NCI-H1436 (cell line): ENCODE data around the gene SH3BP5.
A peak's percentile ranks its signal among the peaks of the same experiment; 100 is the strongest.

Experiments used
- DNase-seq: peaks from one replicate; lab custom pipeline; 2025; lab: John Stamatoyannopoulos, UW

The SH3BP5 gene

DNA sequence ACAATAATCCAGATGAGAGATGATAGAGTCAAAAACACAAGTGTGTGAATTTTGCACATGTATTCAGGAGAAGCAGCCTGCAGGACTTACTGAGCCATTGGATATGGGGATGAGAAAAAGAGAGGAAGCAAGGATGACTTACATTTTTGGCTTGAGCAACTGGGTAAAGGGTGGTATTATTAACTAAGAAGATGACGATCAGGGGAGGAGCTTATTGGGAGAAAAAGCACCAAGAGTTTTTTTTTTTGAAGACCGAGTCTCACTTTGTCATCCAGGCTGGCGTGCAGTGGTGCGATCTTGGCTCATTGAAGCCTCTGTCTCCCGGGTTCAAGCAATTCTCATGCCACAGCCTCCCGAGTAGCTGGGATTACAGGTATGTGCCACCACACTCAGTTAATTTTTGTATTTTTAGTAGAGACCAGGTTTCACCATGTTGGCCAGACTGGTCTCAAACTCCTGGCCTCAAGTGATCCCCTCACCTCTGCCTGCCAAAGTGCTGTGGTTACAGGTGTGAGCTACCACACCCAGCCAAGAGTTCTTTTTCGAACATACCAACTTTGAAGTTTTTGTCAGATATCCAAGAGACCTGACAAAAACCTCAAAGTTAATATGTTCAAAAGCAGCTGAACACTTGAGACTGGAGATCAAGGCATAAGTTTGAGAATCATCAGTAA is 14.8 kb upstream of the SH3BP5 start:
- DNase-seq, result no peak

DNA sequence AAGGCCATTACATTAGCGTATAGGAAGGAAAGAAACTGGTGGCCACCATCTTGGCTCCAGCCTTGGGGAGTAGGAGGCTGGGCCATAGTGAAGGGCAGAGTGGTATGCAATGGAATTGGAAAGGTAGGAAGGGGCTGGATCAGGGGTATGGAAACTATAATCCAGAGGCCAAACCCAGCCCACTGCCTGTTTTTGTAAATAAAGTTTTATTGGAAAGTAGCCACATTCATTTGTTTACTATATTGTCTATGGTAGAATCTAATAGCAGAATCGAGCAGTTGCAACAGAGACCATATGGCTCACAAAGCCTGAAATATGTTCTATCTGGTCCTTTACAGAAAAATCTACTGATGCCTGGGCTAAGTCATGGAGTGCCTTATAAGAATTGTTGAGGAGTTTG is 14.1 kb upstream of the SH3BP5 start:
- no peak for DNase-seq

DNA sequence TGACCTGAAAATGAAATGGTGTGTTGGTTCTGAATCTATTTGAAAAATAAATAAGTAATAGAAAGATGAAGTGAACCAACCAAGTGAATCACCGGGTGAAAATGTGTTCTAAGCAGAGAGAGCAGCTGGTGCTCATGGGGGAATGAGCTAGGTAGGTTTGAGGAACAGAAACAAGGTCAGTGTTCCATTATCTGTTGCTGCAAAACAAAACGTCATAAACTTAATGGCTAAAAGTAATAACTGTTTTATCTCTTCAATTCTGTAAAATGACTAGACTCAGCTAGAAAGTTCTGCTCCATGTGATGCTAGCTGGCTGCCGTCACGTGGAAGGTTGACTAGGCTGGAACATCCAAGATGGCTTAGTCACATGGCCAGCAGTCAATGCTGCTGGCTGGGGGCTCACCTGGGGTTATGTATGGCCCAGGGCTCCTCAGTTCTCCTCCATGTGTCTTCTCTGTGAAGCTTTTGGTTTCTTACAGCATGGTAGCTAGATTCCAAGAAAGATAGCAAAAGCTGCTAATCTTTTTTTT is 13.3 kb upstream of the SH3BP5 start:
- DNase-seq, result no peak

DNA sequence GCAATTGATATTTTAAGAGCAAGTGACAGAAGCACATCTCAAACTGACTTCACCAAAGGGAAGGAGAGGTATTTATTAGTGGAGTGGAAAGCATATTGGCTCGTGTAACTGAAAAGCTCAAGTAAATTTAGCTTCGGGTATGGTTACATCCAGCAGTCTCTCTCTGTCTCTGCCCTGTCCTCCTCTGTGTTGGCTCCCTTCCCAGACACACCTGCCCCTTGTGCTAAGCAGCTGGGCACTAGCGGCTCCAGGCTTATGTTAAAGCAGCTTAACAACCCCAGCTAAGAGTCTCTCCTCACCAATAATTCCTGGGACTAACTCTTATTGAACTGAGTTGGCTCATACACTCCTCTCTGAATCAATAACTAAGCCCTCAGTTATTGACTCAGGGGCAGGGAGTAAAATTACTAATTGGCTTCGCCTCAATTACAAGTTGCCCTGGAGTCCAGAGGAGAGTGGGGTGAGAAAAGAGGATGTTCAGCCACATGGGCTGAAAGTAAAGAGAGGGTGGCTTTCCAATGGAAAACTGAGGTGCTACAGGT is 12.8 kb upstream of the SH3BP5 start:
- DNase-seq, result no peak

DNA sequence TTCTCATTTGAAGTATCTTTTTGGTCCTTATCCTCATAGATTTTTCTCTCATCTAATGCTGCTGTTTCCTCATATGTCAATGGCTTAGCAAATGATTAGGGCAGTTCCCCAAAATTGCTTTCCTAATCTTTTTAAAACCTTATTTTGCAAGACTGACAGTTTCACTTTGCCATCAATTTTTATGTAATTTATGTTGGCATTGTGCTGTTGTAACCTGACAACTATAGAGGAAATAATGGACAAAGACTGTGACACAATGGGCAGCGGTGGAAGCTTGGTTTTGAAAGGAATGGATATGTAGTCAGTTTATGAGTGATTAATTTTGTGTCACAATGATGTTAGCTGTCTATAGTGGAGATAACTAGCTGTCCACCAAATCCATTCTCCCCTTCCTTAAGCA is 10.6 kb upstream of the SH3BP5 start:
- no peak for DNase-seq

DNA sequence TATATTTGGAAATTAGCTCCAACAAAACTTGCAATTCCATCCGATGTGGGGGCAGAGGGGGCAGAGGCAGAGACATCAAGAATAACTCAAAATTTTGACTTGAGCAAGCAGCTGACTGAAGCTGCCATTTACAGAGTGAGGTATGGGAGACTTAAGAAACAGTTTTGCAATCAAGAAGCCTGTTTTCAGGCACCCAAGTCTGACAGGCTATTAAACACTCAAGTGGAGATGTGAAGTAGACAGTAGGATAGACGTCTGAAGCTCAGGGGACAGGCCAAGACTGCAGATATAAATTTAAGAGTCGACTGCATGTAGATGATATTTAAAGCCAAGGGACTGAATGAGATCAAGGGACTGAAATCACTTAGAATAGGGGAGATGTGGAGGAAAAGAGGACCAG is 9.9 kb upstream of the SH3BP5 start:
- DNase-seq, result no peak

DNA sequence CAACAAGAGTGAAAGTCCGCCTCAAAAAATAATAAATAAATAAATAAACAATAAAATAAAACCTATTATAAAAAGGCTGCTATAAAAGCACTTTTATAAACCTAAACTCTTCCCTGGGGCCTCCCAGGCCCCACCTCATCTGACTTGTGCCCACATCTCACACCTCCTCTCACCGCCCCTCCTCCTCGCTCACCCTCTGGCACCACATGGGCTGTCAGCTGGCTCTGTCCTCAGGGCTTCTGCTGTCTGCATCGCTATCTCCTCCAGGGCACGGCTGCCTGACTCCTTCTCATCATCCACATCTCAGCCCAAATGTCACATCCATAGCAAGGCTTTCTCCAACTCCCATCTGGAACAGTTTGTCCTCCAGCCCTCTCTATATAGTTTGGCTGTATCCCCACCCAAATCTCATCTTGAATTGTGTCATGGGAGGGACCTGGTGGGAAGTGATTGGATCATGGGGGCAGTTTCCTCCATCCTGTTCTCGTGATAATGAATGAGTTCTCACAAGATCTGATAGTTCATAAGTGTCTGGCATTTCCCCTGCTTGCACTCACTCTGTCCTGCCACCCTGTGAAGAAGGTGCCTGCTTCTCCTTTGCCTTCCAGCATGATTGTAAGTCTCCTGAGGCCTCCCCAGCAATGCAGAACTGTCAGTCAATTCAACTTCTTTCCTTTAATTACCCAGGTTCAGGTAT is 8.8 kb upstream of the SH3BP5 start:
- no peak for DNase-seq

DNA sequence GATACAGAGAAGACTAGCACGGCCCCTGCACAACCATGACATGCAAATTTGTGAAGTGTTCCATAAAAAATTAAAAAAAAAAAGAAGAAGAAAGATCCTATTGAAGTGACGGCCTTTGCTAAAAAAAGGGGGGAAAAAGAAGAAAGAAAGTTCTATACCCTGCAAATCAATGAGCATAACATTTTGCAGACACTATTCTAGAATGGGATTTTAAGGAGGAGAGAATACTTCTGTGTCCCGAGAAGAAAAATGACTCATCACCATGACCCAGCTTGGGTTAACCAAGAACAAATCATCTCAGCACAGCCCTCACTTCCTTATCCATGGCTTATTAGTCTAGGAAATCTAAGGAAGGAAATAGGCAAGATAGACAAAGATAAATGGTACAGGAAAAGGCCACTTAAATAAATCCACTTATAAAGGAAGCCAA is 7.4 kb upstream of the SH3BP5 start:
- DNase-seq, result no peak

DNA sequence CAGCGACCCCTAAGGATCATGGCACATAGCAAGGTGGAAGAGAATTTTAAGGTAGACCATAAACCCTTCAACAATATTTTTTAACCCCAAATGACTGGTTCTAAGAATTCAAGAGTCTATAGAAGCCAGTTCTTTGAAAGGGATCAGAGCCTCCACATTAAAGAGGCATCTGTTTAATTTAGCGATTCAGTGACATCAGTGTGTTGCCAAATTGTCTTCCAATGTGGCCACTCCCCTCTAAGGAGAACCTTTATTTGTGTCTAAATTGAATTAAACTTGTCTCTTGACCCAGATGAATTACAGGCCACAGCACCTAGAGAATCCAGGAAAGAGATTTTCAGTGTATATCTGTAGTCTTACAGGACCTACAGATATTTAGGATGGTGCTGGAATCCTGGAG is 6.6 kb upstream of the SH3BP5 start:
- DNase-seq, result no peak

DNA sequence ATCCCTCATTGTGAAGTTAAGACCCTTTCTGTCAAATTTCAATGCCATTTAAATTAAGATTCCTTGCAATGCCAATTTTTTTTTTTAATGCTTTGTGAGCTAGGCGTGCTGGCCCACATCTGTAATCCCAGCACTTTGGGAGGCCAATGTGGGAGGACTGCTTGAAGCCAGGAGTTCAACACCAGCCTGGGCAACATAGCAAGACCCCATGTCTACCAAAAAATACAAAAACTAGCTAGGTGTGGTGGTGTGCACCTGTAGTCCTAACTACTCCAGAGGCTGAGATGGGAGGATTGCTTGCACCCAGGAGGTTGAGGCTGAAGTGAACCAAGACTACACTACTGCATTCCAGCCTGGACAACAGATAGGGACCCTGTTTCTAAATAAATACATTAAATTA is 5.6 kb upstream of the SH3BP5 start:
- DNase-seq, result no peak

DNA sequence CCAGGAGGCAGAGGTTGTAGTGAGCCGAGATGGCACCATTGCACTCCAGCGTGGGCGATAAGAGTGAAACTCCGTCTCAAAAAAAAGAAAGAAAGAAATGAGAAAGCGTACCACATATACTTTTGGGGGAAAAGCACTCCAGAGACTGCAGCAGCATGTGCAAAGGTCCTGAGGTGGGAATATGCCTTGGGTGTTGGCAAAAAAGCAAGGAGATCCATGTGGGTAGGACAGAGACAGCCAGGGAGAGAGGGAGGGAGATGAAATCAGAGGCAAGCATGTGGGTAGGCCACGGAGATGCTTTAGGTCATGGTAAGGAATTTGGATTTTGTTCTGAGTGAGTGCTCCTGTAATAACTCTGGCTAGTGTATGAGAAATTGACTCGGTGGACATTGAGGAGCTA is 3.7 kb upstream of the SH3BP5 start:
- DNase-seq, result no peak

DNA sequence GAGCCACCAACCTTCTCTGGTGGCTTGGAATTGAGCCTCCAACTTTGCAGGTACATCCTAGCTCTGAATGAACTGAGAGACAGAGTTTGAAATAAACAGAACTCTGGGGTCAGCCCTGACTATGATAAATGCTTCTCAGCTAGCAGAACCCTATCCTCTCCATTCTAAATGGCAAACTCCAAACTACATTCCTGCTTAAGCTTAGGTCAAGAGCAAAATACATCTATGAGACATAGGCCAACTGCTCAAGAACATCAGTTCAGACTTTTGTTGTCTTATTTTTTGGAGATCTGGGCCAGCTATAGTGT is 1.5 kb upstream of the SH3BP5 start:
- DNase-seq, result no peak

DNA sequence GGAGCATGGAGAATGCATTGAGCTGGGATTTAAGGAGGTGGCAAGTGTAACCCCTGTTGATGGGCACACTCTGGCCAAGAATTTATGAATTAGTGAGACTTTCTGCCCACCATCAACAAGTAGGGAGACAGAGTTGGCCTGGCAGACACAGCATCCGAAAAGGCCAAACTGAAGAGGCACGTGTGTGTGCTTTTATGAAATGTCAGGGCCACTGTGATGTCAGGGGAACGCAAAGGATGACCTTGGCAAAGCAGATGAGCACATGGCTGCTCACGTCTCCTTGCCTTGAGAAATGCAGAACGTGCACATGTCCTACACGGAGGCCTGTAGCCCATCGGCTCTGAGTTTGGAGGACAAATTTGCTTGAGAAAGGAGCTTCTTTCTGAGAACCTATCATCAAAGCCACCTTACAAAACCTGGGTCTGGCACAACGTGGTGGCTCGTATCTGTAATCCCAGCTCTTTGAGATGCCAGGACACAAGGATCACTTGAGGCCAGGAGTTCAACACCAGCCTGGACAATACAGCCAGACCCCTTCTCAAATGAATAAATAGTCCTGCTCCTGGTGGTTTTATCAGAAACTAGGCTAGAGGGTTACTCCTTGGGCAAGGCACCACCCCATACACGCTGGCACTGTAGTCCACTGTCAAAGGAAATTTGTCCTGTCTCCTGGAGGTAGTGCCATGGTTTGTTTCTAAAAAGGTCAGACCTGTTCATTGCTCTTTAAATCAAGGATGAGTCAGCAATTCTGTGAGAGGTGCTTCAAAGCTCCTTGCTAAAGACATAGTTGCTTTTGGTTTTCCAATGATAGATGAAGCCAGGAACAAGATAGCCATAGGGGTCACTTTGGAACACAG is 941 bp upstream of the SH3BP5 start:
- no peak for DNase-seq

DNA sequence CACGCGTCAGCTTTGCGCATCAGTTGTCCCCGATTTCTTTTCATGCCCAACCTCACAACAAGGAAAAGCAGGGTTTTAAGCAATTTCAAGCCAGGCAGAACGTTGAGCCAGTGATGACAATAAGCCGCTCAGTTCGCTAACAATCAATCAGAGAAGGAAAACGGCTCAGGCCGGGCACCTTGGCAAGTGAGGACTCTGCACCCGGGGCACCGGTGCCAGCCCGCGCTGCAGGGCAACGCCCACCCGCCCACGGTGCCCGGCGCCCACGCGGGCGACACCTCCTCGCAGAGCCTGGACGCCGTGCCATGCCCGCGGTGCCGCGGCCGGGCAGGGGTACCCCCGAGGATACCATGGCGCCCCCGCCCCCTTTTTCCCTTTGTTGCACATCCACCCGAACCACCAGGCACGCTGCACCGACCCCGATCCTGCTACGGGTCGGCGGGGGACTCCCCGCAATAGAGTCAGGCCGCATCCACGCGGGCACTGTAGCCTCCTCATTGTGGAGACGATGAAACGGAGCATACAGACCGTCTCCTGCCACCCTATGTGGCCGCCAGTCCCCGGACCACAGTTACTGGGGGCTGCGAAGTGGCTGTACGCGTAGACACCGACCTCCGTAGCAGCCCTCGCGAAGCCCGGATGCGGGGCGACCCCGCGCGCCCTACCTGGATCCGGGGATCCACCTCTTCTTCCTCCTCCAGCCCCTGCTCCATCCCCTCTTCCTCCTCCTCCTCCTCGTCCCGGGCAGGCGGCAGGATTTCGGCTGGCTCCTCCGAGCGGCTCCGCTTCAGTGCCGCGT is 581 bp downstream of the SH3BP5 start:
- DNase-seq, result no peak

DNA sequence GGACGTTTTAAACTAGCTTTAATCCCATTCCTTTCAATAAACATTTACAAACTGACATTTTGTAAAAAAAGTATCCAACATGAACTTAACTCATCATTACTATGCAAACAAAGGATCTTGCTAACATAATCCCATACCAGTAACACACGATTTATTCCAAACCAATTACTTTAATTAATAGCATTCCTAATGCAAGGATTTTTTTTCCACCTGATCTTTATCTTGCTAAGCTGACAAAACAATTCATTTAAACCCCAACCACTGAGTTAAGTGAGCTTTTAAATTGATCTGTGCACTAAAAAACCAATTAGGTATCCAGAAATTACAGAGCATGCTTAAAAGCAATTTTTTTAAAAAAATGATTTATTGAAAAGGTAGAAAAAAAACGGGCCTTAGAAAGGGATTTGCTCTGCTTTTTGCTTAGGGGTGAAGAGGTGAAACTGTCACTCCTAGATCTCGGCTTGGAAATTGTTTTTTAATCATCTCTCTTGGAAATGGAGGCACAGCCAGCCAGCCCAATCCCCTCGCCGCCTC is 1.2 kb downstream of the SH3BP5 start:
- DNase-seq, result no peak

DNA sequence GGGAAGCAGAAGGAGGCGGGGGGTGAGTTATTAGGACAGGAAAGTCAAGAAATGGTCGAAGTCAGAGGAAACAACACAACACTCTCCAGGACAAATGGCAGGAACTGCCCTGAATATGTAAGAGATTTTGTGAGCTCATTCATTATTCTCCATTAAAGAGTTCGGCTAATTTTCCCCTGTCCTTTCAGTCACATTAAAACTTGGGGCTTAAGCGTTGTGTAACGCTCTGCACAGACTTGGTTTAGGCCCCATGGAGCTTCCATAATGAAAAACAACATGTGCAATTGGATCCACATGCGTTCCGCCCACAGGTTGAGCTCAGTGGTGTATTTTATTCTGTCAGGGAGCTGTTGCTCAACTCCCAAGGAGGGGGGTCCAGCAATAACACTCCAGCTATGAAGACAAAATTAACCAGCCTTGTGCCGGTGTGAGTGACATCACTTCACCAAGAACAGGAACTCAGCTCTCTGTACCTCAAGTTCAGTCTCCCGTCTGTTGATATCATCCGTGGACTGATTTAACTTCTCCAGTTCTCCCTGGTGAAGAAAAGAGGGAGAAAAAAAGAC is 2.3 kb downstream of the SH3BP5 start:
- DNase-seq, result no peak

DNA sequence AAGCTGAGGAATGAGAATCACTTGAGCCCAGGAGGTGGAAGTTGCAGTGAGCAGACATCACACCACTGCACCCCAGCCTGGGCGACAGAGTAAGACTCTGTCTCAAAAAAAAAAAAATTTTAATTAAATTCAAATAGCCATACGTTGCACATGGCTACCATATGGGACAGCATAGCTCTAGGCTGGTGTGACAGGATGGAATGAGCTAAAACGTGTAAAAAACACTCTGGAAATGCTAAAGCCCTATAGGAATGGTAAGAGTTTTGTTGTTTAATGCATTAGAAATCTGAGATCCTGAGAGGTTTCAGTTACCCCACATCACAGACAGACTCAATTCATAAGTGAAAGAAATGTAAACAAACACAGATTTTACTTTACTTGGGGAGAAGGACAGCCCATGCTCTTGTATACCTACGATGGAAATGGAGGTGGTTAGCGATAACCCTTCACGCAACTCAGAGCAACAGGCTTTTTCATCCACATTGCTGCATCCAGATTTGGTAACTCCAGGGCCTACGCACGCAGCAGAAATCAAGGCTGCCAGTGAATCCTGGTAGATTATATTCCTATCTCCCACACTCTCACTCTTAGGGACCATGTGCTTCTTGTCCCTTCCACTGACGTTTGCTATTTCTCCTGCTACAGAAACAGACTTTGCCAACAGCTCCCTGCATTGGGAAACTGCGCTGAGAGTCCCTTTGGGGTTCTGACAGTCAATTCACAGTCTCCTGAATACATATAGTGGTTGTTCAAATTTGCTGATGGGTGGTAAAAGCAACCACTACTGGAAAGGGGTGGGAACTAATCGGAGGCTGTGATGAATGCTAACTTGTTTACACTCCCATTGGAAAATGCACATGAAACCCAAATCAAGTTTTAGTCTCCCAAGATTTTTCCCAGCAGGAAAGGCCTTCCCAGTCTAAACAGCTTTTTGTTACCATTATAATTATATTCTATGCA is 3.1 kb downstream of the SH3BP5 start:
- DNase-seq, result no peak

DNA sequence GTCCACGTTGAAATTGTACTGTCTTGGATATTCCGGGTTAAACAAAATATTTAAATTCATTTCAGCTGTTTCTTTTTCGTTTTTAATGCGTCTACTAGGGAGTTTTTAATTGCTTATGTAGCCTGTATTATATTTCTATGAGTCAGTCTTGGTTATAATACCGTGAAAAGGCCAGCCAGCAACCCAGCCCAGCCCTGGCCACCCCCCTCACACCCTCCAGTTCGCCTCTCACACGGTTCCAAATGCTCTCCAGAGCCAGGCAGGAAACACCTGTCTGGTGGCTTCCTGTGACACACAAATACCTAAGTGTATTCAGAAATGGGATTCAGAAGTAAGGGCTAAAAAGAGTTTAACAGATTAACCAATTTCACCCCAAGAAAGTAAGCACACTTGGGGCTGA is 4.4 kb downstream of the SH3BP5 start:
- DNase-seq, result peak; percentile 11

DNA sequence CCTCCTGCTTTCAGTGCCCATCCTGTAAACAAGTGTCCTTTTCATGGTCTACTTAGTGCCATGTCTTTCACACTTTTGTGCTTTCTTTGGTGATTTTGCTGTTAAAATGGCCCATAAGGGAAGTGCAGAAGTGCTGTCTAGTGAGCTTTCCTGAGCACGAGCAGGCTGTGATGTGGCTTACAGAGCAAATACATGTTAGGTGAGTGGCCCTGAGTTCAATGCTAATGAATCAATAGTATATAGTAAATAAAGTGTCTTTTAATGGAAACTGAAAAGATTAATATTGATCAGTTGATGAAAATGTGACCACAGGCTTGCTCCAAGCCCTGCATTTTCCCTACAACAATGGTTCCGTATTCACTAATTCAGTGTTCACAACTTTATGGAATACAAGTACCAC is 5.7 kb downstream of the SH3BP5 start:
- DNase-seq, result no peak

DNA sequence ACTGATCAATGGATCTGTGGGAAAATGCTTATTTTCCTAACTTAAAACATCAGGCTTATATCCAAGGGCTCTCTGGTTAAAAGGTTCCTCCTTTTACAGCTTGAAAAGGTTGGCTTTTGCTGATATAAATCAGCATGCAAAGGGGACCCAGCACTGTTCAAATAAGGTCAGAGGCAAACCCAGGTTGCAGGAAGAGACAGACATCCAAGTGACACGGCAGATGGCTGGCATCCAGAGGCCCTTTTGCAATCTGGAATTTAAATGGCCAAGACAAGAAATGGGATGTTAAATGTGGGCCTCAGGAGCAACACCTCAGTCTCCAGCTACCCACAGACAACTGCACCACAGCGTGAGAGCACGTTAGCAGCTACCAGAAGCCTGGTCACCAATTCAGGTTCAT is 6.3 kb downstream of the SH3BP5 start:
- DNase-seq, result no peak
